ENCODE measurements around the gene SEC24C.
"Not testable (repeated sequence)": the region's sequence is repeated elsewhere in the genome, so short reads cannot be mapped to it uniquely, and the experiment has no call there.

SEC24C gene

DNA sequence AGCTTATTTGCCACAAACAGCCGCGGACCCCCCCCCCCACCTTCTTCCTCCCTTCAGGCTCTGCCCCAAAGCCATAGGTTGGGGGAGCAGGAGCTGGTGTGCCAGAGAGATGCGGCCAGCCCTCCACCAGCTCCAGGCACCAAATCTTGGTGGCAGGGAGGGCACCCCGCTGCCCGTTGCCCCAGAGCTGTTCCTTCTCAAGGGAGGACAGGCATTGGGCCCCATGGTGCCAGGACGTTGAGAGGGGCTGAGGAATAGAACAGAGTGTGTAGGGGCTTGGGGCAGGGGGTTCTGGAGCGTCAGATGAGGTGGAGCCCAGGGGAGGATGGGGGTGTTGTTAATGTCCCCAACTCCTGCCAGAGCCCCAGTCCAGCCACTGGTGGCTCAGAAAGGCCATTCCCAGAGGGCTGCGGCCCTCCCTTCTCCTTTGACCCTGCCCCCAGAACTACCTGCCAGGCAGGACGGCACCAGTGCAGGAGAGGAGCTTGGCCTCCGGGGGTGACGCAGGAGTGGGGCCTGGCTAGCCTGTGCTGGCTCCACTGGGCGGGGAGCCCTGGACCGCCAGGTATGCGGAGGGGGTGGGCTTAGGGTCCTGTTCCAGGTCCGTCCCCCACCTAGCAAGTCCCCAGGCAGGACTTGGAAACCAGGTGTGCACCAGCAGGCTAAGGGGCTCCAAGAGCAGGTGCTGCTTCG lies 10.0 kb upstream of the SEC24C start:
- H3K4me1 ChIP-seq (ENCODE audit: control insufficient read depth, insufficient read depth, low read length) = no peaks in the 10 kb centered on the region
- H3K27me3 ChIP-seq (ENCODE audit: control insufficient read depth, insufficient read depth, low read length) = no peaks in the 10 kb centered on the region
- H3K9ac ChIP-seq (ENCODE audit: low read depth, low read length) = no peak overlapping the region
- no peak overlapping the region for H3K4me3 ChIP-seq (ENCODE audit: low read depth, low read length)
- peaks cover 8% of the 10 kb centered on the region for H3K36me3 ChIP-seq (ENCODE audit: control insufficient read depth, insufficient read depth, low read length)
- no peaks in the 10 kb centered on the region for H3K9me3 ChIP-seq (ENCODE audit: control insufficient read depth, insufficient read depth, low read length)

GRCh38 chr10:73734796-73735305 lies 9.3 kb upstream of the SEC24C start:
- no peak overlapping the region for H3K9ac ChIP-seq (ENCODE audit: low read depth, low read length)
- peaks cover 8% of the 10 kb centered on the region for H3K36me3 ChIP-seq (ENCODE audit: control insufficient read depth, insufficient read depth, low read length)
- no peaks in the 10 kb centered on the region for H3K9me3 ChIP-seq (ENCODE audit: control insufficient read depth, insufficient read depth, low read length)
- H3K4me1 ChIP-seq (ENCODE audit: control insufficient read depth, insufficient read depth, low read length) = no peaks in the 10 kb centered on the region
- H3K27me3 ChIP-seq (ENCODE audit: control insufficient read depth, insufficient read depth, low read length) = no peaks in the 10 kb centered on the region
- no peak overlapping the region for H3K4me3 ChIP-seq (ENCODE audit: low read depth, low read length)

- not testable (repeated sequence) for H3K4me3 ChIP-seq (ENCODE audit: low read depth, low read length); H3K9me3 ChIP-seq (ENCODE audit: control insufficient read depth, insufficient read depth, low read length); H3K9ac ChIP-seq (ENCODE audit: low read depth, low read length); H3K27me3 ChIP-seq (ENCODE audit: control insufficient read depth, insufficient read depth, low read length); H3K36me3 ChIP-seq (ENCODE audit: control insufficient read depth, insufficient read depth, low read length)
- peaks cover 16% of the 10 kb centered on the region for H3K4me1 ChIP-seq (ENCODE audit: control insufficient read depth, insufficient read depth, low read length)
These were observed 3.5 kb upstream of the SEC24C start for GRCh38 chr10:73740501-73741254.

DNA sequence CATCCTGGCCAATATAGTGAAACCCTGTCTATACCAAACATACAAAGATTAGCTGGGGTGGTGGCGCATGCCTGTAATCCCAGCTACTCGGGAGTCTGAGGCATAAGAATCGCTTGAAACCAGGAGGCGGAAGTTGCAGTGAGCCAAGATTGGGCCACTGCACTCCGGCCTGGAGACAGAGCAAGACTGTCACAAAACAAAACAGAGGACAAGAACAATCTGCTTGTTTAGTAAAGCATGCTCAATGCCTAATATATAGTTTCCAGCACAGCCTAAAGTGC lies 1.8 kb upstream of the SEC24C start:
- no peaks in the 10 kb centered on the region for H3K27me3 ChIP-seq (ENCODE audit: control insufficient read depth, insufficient read depth, low read length)
- H3K9me3 ChIP-seq (ENCODE audit: control insufficient read depth, insufficient read depth, low read length) = no peaks in the 10 kb centered on the region
- peak overlapping the region; percentile 26 for H3K9ac ChIP-seq (ENCODE audit: low read depth, low read length)
- H3K4me1 ChIP-seq (ENCODE audit: control insufficient read depth, insufficient read depth, low read length) = peaks cover 16% of the 10 kb centered on the region
- peak overlapping the region; percentile 1 for H3K4me3 ChIP-seq (ENCODE audit: low read depth, low read length)
- peaks cover 6% of the 10 kb centered on the region for H3K36me3 ChIP-seq (ENCODE audit: control insufficient read depth, insufficient read depth, low read length)

DNA sequence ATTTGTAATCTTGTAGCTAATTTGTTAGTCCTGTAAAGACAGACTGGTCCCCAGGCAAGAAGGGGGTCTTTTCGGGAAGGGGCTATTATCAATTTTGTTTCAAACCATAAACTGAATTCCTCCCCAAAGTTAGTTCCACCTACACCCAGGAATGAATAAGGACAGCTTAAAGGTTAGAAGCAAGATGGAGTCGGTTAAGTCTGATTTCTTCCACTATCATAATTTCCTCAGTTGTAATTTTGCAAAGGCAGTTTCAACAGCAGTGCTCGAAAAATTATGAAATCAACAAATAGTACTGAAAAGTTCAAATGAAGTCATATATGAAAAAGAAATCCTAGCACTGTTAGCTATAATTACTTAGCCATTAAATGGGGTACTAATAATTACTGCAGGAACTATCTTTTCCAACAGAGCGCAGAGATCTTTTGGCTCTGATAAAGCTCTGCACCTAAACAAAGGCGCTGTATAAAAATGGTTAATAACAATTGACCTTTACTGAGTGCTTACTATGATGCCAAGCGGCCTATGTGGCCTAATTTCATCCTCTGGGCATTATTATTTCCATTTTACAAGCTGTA lies 756 bp upstream of the SEC24C start:
- H3K36me3 ChIP-seq (ENCODE audit: control insufficient read depth, insufficient read depth, low read length) = peaks cover 6% of the 10 kb centered on the region
- peaks cover 16% of the 10 kb centered on the region for H3K4me1 ChIP-seq (ENCODE audit: control insufficient read depth, insufficient read depth, low read length)
- peak overlapping the region; percentile 97 for H3K9ac ChIP-seq (ENCODE audit: low read depth, low read length)
- no peaks in the 10 kb centered on the region for H3K9me3 ChIP-seq (ENCODE audit: control insufficient read depth, insufficient read depth, low read length)
- H3K27me3 ChIP-seq (ENCODE audit: control insufficient read depth, insufficient read depth, low read length) = no peaks in the 10 kb centered on the region
- peak overlapping the region; percentile 99 for H3K4me3 ChIP-seq (ENCODE audit: low read depth, low read length)

DNA sequence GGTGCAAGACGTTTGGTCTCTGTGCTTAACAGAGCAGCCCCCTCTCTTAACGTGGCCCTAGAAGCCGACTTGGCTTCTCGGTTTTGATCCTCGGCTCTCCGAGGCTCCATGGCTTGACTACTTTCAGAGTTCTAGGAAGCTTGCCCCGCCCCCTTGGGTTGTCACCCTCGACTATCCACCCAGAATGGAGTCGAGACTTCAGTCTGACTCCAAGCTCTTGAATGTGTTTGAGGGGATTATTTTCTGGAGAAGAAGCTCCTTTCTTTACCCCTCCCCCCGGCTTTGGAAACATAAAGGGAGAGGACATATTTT lies 448 bp downstream of the SEC24C start:
- Histone ChIP-seq H3K9ac (ENCODE audit: low read depth, low read length) (peak overlapping the region; percentile 84), H3K27me3 (ENCODE audit: control insufficient read depth, insufficient read depth, low read length) (no peaks in the 10 kb centered on the region), H3K4me1 (ENCODE audit: control insufficient read depth, insufficient read depth, low read length) (peaks cover 16% of the 10 kb centered on the region), H3K4me3 (ENCODE audit: low read depth, low read length) (peak overlapping the region; percentile 99), H3K9me3 (ENCODE audit: control insufficient read depth, insufficient read depth, low read length) (no peaks in the 10 kb centered on the region), H3K36me3 (ENCODE audit: control insufficient read depth, insufficient read depth, low read length) (peaks cover 6% of the 10 kb centered on the region)

- Histone ChIP-seq H3K4me3 (ENCODE audit: low read depth, low read length) (no peak overlapping the region), H3K4me1 (ENCODE audit: control insufficient read depth, insufficient read depth, low read length) (peaks cover 16% of the 10 kb centered on the region), H3K36me3 (ENCODE audit: control insufficient read depth, insufficient read depth, low read length) (peaks cover 6% of the 10 kb centered on the region), H3K9ac (ENCODE audit: low read depth, low read length) (no peak overlapping the region), H3K27me3 (ENCODE audit: control insufficient read depth, insufficient read depth, low read length) (no peaks in the 10 kb centered on the region), H3K9me3 (ENCODE audit: control insufficient read depth, insufficient read depth, low read length) (no peaks in the 10 kb centered on the region)
These were observed 2.5 kb downstream of the SEC24C start for GRCh38 chr10:73746721-73747120.

- Histone ChIP-seq H3K9ac (ENCODE audit: low read depth, low read length) (no peak overlapping the region), H3K9me3 (ENCODE audit: control insufficient read depth, insufficient read depth, low read length) (no peaks in the 10 kb centered on the region), H3K36me3 (ENCODE audit: control insufficient read depth, insufficient read depth, low read length) (peaks cover 11% of the 10 kb centered on the region), H3K4me3 (ENCODE audit: low read depth, low read length) (no peak overlapping the region), H3K27me3 (ENCODE audit: control insufficient read depth, insufficient read depth, low read length) (no peaks in the 10 kb centered on the region), H3K4me1 (ENCODE audit: control insufficient read depth, insufficient read depth, low read length) (no peaks in the 10 kb centered on the region)
These were observed 6.6 kb downstream of the SEC24C start for GRCh38 chr10:73750819-73751218.

DNA sequence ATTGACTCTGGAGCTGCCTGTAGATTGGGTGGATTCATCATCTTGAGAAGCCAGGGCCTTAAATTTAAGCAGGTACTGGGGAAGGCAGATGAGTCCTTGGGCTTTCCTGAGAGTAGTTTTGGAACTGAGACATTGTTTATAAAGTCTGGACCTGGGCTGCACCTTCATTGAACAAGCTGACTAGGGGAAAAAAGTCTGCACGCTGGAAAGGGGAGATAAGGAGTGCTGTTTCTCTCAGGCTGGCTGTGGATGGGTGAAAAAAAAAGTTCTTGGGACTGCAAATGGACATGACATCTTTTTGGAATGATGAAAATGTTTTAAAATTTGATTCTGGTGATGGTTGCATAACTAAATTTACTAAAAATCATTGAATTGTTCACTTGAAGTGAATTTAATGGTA lies 12.0 kb downstream of the SEC24C start:
- Histone ChIP-seq H3K9ac (ENCODE audit: low read depth, low read length) (no peak overlapping the region), H3K27me3 (ENCODE audit: control insufficient read depth, insufficient read depth, low read length) (no peaks in the 10 kb centered on the region), H3K36me3 (ENCODE audit: control insufficient read depth, insufficient read depth, low read length) (peaks cover 21% of the 10 kb centered on the region), H3K4me3 (ENCODE audit: low read depth, low read length) (no peak overlapping the region), H3K4me1 (ENCODE audit: control insufficient read depth, insufficient read depth, low read length) (no peaks in the 10 kb centered on the region), H3K9me3 (ENCODE audit: control insufficient read depth, insufficient read depth, low read length) (no peaks in the 10 kb centered on the region)

DNA sequence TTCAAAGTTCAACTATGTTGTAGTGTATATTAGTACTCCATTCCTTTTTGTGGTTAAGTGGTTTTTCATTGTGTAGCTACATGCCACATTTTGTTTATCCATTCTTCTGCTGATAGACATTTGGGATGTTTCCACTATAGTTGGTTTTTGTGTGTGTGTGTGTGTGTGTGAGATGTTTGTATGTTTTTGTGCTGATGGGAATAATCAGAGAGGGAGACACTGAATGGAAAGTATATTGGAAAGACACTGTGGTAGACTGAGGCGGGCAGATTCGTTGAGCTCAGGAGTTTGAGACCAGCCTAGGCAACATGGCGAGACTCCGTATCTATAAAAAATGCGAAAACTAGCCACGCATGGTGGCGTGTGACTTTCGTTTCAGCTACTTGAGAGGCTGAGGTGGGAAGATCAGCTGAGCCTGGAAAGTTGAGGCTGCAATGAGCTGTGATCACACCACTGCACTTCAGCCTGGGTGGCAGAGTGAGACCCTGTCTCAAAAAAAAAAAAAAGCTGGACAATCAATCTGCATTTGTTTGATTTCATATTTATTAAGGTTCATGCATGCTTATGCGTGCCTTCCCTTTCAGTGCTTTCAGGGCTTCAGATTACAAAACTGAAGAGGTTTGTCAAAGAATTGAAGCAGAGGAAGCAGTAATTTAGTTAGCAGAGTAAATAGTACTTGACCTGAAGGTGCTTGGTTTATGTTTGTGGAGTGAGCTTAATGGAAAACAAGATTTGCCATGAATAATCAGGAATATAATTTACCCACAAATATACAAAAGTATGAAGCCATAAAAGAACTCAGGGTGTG lies 14.7 kb downstream of the SEC24C start:
- Histone ChIP-seq H3K36me3 (ENCODE audit: control insufficient read depth, insufficient read depth, low read length) (peaks cover 31% of the 10 kb centered on the region), H3K9ac (ENCODE audit: low read depth, low read length) (no peak overlapping the region)

GRCh38 chr10:73759512-73760115 lies 15.4 kb downstream of the SEC24C start:
- no peaks in the 10 kb centered on the region for H3K27me3 ChIP-seq (ENCODE audit: control insufficient read depth, insufficient read depth, low read length)
- H3K4me3 ChIP-seq (ENCODE audit: low read depth, low read length) = no peak overlapping the region
- H3K9ac ChIP-seq (ENCODE audit: low read depth, low read length) = no peak overlapping the region
- no peaks in the 10 kb centered on the region for H3K9me3 ChIP-seq (ENCODE audit: control insufficient read depth, insufficient read depth, low read length)
- peaks cover 33% of the 10 kb centered on the region for H3K36me3 ChIP-seq (ENCODE audit: control insufficient read depth, insufficient read depth, low read length)
- no peaks in the 10 kb centered on the region for H3K4me1 ChIP-seq (ENCODE audit: control insufficient read depth, insufficient read depth, low read length)

More for the DNA sequence above, 14.7 kb downstream of the SEC24C start:
- no peaks in the 10 kb centered on the region for H3K9me3 ChIP-seq (ENCODE audit: control insufficient read depth, insufficient read depth, low read length)
- no peaks in the 10 kb centered on the region for H3K27me3 ChIP-seq (ENCODE audit: control insufficient read depth, insufficient read depth, low read length)
- H3K4me1 ChIP-seq (ENCODE audit: control insufficient read depth, insufficient read depth, low read length) = no peaks in the 10 kb centered on the region
- H3K4me3 ChIP-seq (ENCODE audit: low read depth, low read length) = no peak overlapping the region

Data from iPS-15b (cell line).